Peyer's patch (tissue), 4 donors: ENCODE measurements around the gene C6orf132. TPM values are rescaled to one million over a fixed set of nuclear protein-coding genes. Genes with fewer than 3 reads are reported as not detected.
"Not testable (repeated sequence)": the region's sequence is repeated elsewhere in the genome, so short reads cannot be mapped to it uniquely, and the experiment has no call there.

Experiments used
- DNase-seq, 3 donors: peaks; one replicate each; pipeline ENCODE4 v3.0.0-alpha.2; 2017 to 2019
- H3K27ac ChIP-seq, 4 donors: fragments of 200-600 bp; sonication (generic); one replicate each; pipeline ENCODE4 v1.5.1; 2016 to 2019
- H3K27me3 ChIP-seq, 2 donors: fragments of 200-600 bp; sonication (generic); one replicate each; pipeline ENCODE4 v1.5.1; 2019
- H3K36me3 ChIP-seq, 3 donors: fragments of 200-600 bp; sonication (generic); one replicate each; pipeline ENCODE4 v1.5.1; 2016 to 2019
- H3K4me1 ChIP-seq, 4 donors: fragments of 200-600 bp; sonication (generic); one replicate each; pipeline ENCODE4 v1.5.1; 2016 to 2019
- H3K4me3 ChIP-seq, 4 donors: fragments of 200-600 bp; sonication (generic); 1 replicate in 3 of 4; 2 replicates in 1 of 4; pipeline ENCODE4 v1.5.1; 2016 to 2019; ENCODE audit warnings: mild to moderate bottlenecking in 1 of 4
- H3K9me3 ChIP-seq, 4 donors: fragments of 200-600 bp; sonication (generic); one replicate each; pipeline ENCODE4 v1.5.1; 2016 to 2019; ENCODE audit warnings: mild to moderate bottlenecking in 1 of 4
- POLR2A ChIP-seq, 2 donors: fragments of 450-650 bp; IDR thresholded peaks; one replicate each; pipeline ENCODE4 v1.5.1; 2017; ENCODE audit warnings: antibody characterized with exemption in 2 of 2, mild to moderate bottlenecking in 2 of 2, moderate library complexity in 2 of 2
- total RNA-seq, 4 donors: library from RNA; depleted of rRNA; stranded (reverse); fragments of >200 nt; gene quantifications; one replicate each; pipeline ENCODE4 v1.1.0, GENCODE V29; 2016
- TF ChIP-seq, protein P1 (sequence below), 6 experiments: fragments of 450-650 bp in 4 of 6; fragments of 200-600 bp in 2 of 6; sonication (generic) in 1 of 6; IDR thresholded peaks; one replicate each; pipeline ENCODE4 v1.5.1; 2017 to 2019; ENCODE audit warnings: antibody characterized with exemption in 6 of 6, mild to moderate bottlenecking in 3 of 6, moderate library complexity in 1 of 6

Gene C6orf132
- total RNA-seq, 4 donors from 2014 or later, result 47.9 to 106 (median 95.9) TPM

DNA sequence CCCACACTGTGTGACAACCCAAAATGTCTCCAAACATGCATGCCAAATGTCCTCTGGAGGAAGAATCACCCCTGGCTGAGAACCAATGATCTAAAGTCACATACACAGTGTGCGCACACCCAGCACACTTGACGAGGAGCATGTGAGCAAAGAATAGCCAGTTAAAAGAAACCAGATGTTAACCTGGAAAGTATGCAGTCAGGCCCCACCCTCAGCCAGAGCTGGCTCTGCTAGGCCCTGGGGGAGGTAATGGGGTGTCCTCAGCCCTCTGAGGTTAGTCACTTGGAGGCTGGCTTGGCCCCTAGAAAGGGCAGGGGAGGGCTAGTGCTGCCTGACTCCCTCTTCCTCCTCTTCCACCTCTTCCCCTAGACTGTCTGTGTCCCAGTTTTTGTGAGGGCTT lies 15.6 kb upstream of the C6orf132 start:
- no peak overlapping the region for H3K4me3 ChIP-seq
- no peaks in the 10 kb centered on the region for H3K36me3 ChIP-seq
- no peak for DNase-seq
- TF ChIP-seq, protein P1, sequence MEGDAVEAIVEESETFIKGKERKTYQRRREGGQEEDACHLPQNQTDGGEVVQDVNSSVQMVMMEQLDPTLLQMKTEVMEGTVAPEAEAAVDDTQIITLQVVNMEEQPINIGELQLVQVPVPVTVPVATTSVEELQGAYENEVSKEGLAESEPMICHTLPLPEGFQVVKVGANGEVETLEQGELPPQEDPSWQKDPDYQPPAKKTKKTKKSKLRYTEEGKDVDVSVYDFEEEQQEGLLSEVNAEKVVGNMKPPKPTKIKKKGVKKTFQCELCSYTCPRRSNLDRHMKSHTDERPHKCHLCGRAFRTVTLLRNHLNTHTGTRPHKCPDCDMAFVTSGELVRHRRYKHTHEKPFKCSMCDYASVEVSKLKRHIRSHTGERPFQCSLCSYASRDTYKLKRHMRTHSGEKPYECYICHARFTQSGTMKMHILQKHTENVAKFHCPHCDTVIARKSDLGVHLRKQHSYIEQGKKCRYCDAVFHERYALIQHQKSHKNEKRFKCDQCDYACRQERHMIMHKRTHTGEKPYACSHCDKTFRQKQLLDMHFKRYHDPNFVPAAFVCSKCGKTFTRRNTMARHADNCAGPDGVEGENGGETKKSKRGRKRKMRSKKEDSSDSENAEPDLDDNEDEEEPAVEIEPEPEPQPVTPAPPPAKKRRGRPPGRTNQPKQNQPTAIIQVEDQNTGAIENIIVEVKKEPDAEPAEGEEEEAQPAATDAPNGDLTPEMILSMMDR (IDR thresholded peaks at IDR 0.05), result no peak
- TF ChIP-seq POLR2A (IDR thresholded peaks at IDR 0.05), result no peak
- no peaks in the 10 kb centered on the region for H3K9me3 ChIP-seq
- H3K4me1 ChIP-seq, result no peaks in the 10 kb centered on the region
- H3K27me3 ChIP-seq, result no peaks in the 10 kb centered on the region
- no peak overlapping the region for H3K27ac ChIP-seq

GRCh38 chr6:42156638-42157037 lies 14.2 kb upstream of the C6orf132 start:
- H3K4me1 ChIP-seq, result no peaks in the 10 kb centered on the region
- H3K27ac ChIP-seq, result no peak overlapping the region
- no peak overlapping the region for H3K4me3 ChIP-seq
- H3K27me3 ChIP-seq, result no peaks in the 10 kb centered on the region
- no peaks in the 10 kb centered on the region for H3K36me3 ChIP-seq
- no peaks in the 10 kb centered on the region for H3K9me3 ChIP-seq
- DNase-seq, result no peak
- TF ChIP-seq POLR2A (IDR thresholded peaks at IDR 0.05), result no peak
- TF ChIP-seq, protein P1 (IDR thresholded peaks at IDR 0.05), result no peak

DNA sequence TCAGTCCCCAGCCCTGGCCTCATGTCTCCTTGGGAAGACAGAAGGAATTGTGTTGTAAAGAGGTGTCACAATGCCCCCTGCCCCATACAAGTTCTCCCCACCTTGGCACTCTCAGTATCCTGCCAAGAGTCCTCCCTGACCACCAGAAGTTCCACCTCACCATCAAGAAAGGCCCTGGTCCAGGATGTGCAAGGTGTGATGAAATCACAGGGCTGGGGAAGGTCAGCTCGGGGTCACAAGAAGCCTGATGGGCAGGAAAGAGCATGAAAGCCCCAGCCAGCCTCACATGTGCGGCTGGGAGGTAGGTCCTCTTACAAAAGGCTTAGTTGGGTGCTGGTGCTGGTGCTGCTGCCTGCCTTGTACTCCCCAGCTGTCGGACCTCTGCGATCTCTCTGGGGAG lies 12.9 kb upstream of the C6orf132 start:
- Histone ChIP-seq H3K9me3 (no peaks in the 10 kb centered on the region), H3K27ac (no peak overlapping the region), H3K4me1 (no peaks in the 10 kb centered on the region), H3K4me3 (no peak overlapping the region), H3K27me3 (no peaks in the 10 kb centered on the region), H3K36me3 (no peaks in the 10 kb centered on the region)
- DNase-seq, result no peak
- TF ChIP-seq, protein P1 (IDR thresholded peaks at IDR 0.05), result no peak
- no peak for TF ChIP-seq POLR2A (IDR thresholded peaks at IDR 0.05)

- Histone ChIP-seq H3K36me3 (no peaks in the 10 kb centered on the region), H3K27ac (no peak overlapping the region), H3K4me3 (no peak overlapping the region), H3K9me3 (no peaks in the 10 kb centered on the region), H3K27me3 (no peaks in the 10 kb centered on the region), H3K4me1 (no peaks in the 10 kb centered on the region)
- no peak for TF ChIP-seq POLR2A (IDR thresholded peaks at IDR 0.05)
- TF ChIP-seq, protein P1 (IDR thresholded peaks at IDR 0.05), result no peak
- no peak for DNase-seq
These were observed 12.2 kb upstream of the C6orf132 start for GRCh38 chr6:42154461-42155209.

DNA sequence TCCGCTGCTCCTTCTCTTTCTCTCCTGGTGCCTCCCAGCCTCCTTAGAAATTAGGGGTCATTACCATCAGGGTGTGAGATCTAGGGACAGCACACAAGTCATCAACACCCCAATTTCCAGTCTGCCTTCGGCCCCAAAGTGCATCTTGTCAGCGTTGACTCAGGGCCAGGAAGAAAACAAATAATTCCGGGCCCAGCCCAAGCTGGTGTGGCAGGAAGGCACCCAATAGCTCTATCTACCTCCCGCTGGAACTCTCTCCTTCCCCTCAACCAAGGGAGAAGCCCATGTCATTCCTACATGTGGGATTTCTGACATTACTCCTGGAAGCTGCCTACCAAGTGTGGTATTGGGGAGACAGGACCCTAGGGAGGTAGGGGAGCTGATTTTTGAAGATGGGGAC lies 11.5 kb upstream of the C6orf132 start:
- Histone ChIP-seq H3K4me1 (no peaks in the 10 kb centered on the region), H3K4me3 (no peak overlapping the region), H3K36me3 (no peaks in the 10 kb centered on the region), H3K27me3 (no peaks in the 10 kb centered on the region), H3K27ac (no peak overlapping the region), H3K9me3 (no peaks in the 10 kb centered on the region)
- no peak for DNase-seq
- TF ChIP-seq, protein P1 (IDR thresholded peaks at IDR 0.05), result no peak
- no peak for TF ChIP-seq POLR2A (IDR thresholded peaks at IDR 0.05)

DNA sequence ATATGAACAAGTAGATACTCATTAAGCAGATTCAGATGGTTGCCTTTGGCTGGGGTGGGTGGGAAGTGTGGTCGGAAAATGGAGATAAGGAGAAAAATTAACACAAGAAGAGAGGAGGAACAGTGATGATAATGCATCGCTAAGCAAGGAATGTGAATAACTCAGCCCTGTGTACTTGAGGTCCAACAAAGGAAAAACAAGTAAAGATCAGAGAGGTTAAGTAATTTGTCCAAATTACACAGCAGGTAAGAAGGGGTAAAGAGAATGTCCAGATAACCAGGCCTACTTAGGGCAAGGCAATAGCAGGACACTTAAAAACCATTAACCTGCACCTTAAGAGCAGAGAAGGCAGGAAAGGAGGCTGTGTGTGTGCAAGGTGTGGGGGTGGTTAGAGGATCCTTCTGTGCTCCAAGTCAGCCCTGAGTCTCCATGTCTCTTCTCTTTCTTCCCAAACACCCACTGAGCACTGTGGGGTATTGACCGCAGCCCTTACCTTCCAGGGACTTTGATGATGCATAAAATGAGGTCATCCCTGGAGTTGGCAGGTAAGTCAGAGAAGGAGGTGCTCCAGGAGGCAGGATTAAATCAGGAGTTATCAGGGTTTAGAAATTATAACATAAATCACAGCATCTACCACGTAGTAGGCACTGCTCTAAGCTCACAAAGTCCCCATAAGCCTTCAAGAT lies 10.3 kb upstream of the C6orf132 start:
- H3K27ac ChIP-seq, H3K36me3 ChIP-seq, H3K4me1 ChIP-seq, DNase-seq, H3K4me3 ChIP-seq, H3K9me3 ChIP-seq, H3K27me3 ChIP-seq: not testable (repeated sequence)
